Measurements from ENCODE around the gene CRELD1. TPM values are rescaled to one million over a fixed set of nuclear protein-coding genes. Genes with fewer than 3 reads are reported as not detected.

The CRELD1 gene
- total and polyA plus RNA-seq, 9 of the 15 experiments (the other 6 are each of a cell fraction or from before 2014, with no cell fraction given): 3.3 to 25.8 (median 16.5) TPM

- 0 out of 2 replicates have a peak, but pooled peaks have one; percentile 1 for TF ChIP-seq SMC3 (conservative IDR thresholded peaks at IDR 0.05; ENCODE audit: insufficient read depth, low read depth, low read length)
- TF ChIP-seq CTCF (IDR thresholded peaks at IDR 0.05 in 2 of 3, conservative IDR thresholded peaks at IDR 0.05 in 1 of 3; ENCODE audit: insufficient read depth in 2 of 3, low read depth in 1 of 3, low read length in 3 of 3): no peak
- no peak for TF ChIP-seq CBX5 (IDR thresholded peaks at IDR 0.05; ENCODE audit: borderline replicate concordance, low read depth)
- no peak for TF ChIP-seq FOSL1 (tag; conservative IDR thresholded peaks at IDR 0.05)
- no peak for TF ChIP-seq POLR3A (IDR thresholded peaks at IDR 0.05; ENCODE audit: borderline replicate concordance, extremely low read depth, insufficient read depth, insufficient read length)
- TF ChIP-seq OTX1 (CRISPR knock-in tag; IDR thresholded peaks at IDR 0.05): no peak
- no peak; the same call in 1 of the 2 replicates for TF ChIP-seq ZNF263 (CRISPR knock-in tag; IDR thresholded peaks at IDR 0.05; ENCODE audit: borderline replicate concordance)
- 0 out of 2 replicates have a peak, but pooled peaks have one; percentile 8 for TF ChIP-seq PHF21A (IDR thresholded peaks at IDR 0.05; ENCODE audit: borderline replicate concordance, low read depth)
- TF ChIP-seq KLF1 (tag; IDR thresholded peaks at IDR 0.05): no peak
- TF ChIP-seq ZNF12 (CRISPR knock-in tag; IDR thresholded peaks at IDR 0.05): no peak
- TF ChIP-seq ZC3H11A (IDR thresholded peaks at IDR 0.05; ENCODE audit: low read depth, low read length): no peak
- TF ChIP-seq ZNF3 (CRISPR knock-in tag; IDR thresholded peaks at IDR 0.05): no peak
- TF ChIP-seq PREB (CRISPR knock-in tag; IDR thresholded peaks at IDR 0.05): no peak
- no peak for TF ChIP-seq ZNF584 (CRISPR knock-in tag; IDR thresholded peaks at IDR 0.05; ENCODE audit: low read depth)
- no peak for TF ChIP-seq BDP1 (IDR thresholded peaks at IDR 0.05; ENCODE audit: insufficient read depth, insufficient read length)
- TF ChIP-seq FOXK1 (CRISPR knock-in tag; IDR thresholded peaks at IDR 0.05; ENCODE audit: borderline replicate concordance): no peak
- TF ChIP-seq PRPF4 (IDR thresholded peaks at IDR 0.05; ENCODE audit: insufficient read depth, low read depth, low read length, poor library complexity, severe bottlenecking): no peak
- TF ChIP-seq ZBTB43 (CRISPR knock-in tag; IDR thresholded peaks at IDR 0.05): no peak
- TF ChIP-seq ATF7 (IDR thresholded peaks at IDR 0.05): peak; percentile 99
- TF ChIP-seq RBM34 (IDR thresholded peaks at IDR 0.05; ENCODE audit: borderline replicate concordance, insufficient read depth, low read length): no peak
- TF ChIP-seq COPS2 (conservative IDR thresholded peaks at IDR 0.05): no peak
- TF ChIP-seq STAT6 (CRISPR knock-in tag; IDR thresholded peaks at IDR 0.05): no peak
These were observed at the start of gene CRELD1 (continued) for GRCh38 chr3:9933561-9934234.
